HepG2 (cell line): ENCODE results near the gene MMP25. TPM values are rescaled to one million over a fixed set of nuclear protein-coding genes. Genes with fewer than 3 reads are reported as not detected.
A peak's percentile ranks its signal among the peaks of the same experiment; 100 is the strongest.

Experiments
- ARNT2 ChIP-seq: sonication (generic); formaldehyde crosslinking; IDR thresholded peaks from 2 replicates; pipeline ENCODE4 v1.8.0; 2022; ENCODE audit warnings: mild to moderate bottlenecking, low read depth, missing genetic modification reagents, moderate library complexity
- ASH2L ChIP-seq: fragments of 300-600, 200-600 bp; sonication (generic); IDR thresholded peaks from 2 replicates; pipeline ENCODE4 v1.7.0; 2017; ENCODE audit warnings: low read depth, mild to moderate bottlenecking, moderate library complexity, mixed read lengths, low read length; ENCODE audit not compliant: insufficient read length
- DPF2 ChIP-seq: sonication (generic); formaldehyde crosslinking; IDR thresholded peaks from 2 replicates; pipeline ENCODE4 v1.4.0; 2020; ENCODE audit warnings: mild to moderate bottlenecking, low read depth, missing genetic modification reagents, borderline replicate concordance
- GFI1 ChIP-seq: sonication (generic); formaldehyde crosslinking; IDR thresholded peaks from 2 replicates; pipeline ENCODE4 v1.5.0; 2020; ENCODE audit warnings: missing genetic modification reagents, mild to moderate bottlenecking, borderline replicate concordance
- KLF13 ChIP-seq: sonication (generic); formaldehyde crosslinking; IDR thresholded peaks from 2 replicates; pipeline ENCODE4 v1.4.0; 2020; ENCODE audit warnings: mild to moderate bottlenecking, missing genetic modification reagents
- MED1 ChIP-seq: sonication (generic); formaldehyde crosslinking; IDR thresholded peaks from 2 replicates; pipeline ENCODE4 v1.4.0; 2020; ENCODE audit warnings: missing genetic modification reagents
- MXD4 ChIP-seq: IDR thresholded peaks from 2 replicates; pipeline ENCODE4 v1.6.1; 2016; ENCODE audit warnings: mild to moderate bottlenecking, missing biosample characterization, missing genetic modification reagents
- NFIC ChIP-seq: IDR thresholded peaks from 2 replicates; pipeline ENCODE4 v1.6.1; 2012; ENCODE audit warnings: mild to moderate bottlenecking, low read length, inconsistent platforms
- SOX13 ChIP-seq, 3 experiments: fragments of 450-650 bp in 1 of 3; sonication (generic) in 1 of 3; formaldehyde crosslinking in 1 of 3; IDR thresholded peaks in 2 of 3; conservative IDR thresholded peaks in 1 of 3; 2 replicates each; pipeline versions ENCODE4 v1.5.0 to v1.6.1; 2016 to 2020; ENCODE audit warnings: antibody characterized with exemption in 1 of 3, mild to moderate bottlenecking in 1 of 3, missing compliant biosample characterization in 1 of 3, missing genetic modification reagents in 1 of 3, moderate library complexity in 1 of 3
- SP1 ChIP-seq, 2 experiments: fragments of 450-650 bp in 1 of 2; sonication (generic) in 1 of 2; formaldehyde crosslinking in 1 of 2; IDR thresholded peaks; 2 replicates each; pipeline versions ENCODE4 v1.4.0 to v1.6.1; 2016 to 2020; ENCODE audit warnings: missing genetic modification reagents in 1 of 2
- THAP11 ChIP-seq: IDR thresholded peaks from 2 replicates; pipeline ENCODE4 v1.6.1; 2016; ENCODE audit warnings: missing biosample characterization, missing genetic modification reagents
- TOE1 ChIP-seq: sonication (generic); formaldehyde crosslinking; IDR thresholded peaks from 2 replicates; pipeline ENCODE4 v1.4.0; 2020; ENCODE audit warnings: mild to moderate bottlenecking, missing genetic modification reagents
- ZNF124 ChIP-seq: sonication (generic); formaldehyde crosslinking; IDR thresholded peaks from 2 replicates; pipeline ENCODE4 v1.4.0; 2020; ENCODE audit warnings: missing genetic modification reagents
- ZNF224 ChIP-seq: sonication (generic); formaldehyde crosslinking; IDR thresholded peaks from 2 replicates; pipeline ENCODE4 v1.5.0; 2020; ENCODE audit warnings: mild to moderate bottlenecking, missing genetic modification reagents
- ZNF383 ChIP-seq: sonication (generic); formaldehyde crosslinking; IDR thresholded peaks from 2 replicates; pipeline ENCODE4 v1.4.0; 2020; ENCODE audit warnings: missing genetic modification reagents, mild to moderate bottlenecking, borderline replicate concordance
- ZNF446 ChIP-seq: sonication (generic); formaldehyde crosslinking; IDR thresholded peaks from 2 replicates; pipeline ENCODE4 v1.5.0; 2020; ENCODE audit warnings: mild to moderate bottlenecking, missing genetic modification reagents
- ZNF550 ChIP-seq: sonication (generic); formaldehyde crosslinking; IDR thresholded peaks from 2 replicates; pipeline ENCODE4 v1.4.0; 2020; ENCODE audit warnings: mild to moderate bottlenecking, missing genetic modification reagents, borderline replicate concordance
- ZNF674 ChIP-seq: sonication (generic); formaldehyde crosslinking; IDR thresholded peaks from 2 replicates; pipeline ENCODE4 v1.5.0; 2020; ENCODE audit warnings: low read depth, mild to moderate bottlenecking, missing genetic modification reagents
- ZNF713 ChIP-seq: sonication (generic); formaldehyde crosslinking; IDR thresholded peaks from 2 replicates; pipeline ENCODE4 v1.4.0; 2020; ENCODE audit warnings: mild to moderate bottlenecking, missing genetic modification reagents
- ZNF782 ChIP-seq: sonication (generic); formaldehyde crosslinking; IDR thresholded peaks from 2 replicates; pipeline ENCODE4 v1.4.0; 2020; ENCODE audit warnings: missing genetic modification reagents, mild to moderate bottlenecking, borderline replicate concordance
- ZNF878 ChIP-seq: sonication (generic); formaldehyde crosslinking; IDR thresholded peaks from 2 replicates; pipeline ENCODE4 v1.8.1; 2023; ENCODE audit warnings: mild to moderate bottlenecking, missing genetic modification reagents, moderate library complexity
- ZSCAN20 ChIP-seq: sonication (generic); formaldehyde crosslinking; IDR thresholded peaks from 2 replicates; pipeline ENCODE4 v1.4.0; 2020; ENCODE audit warnings: missing genetic modification reagents, mild to moderate bottlenecking, borderline replicate concordance
- polyA plus RNA-seq, 8 experiments: library from polyadenylated mRNA; depleted of rRNA in 3 of 8; stranded (reverse) in 7 of 8; unstranded in 1 of 8; fragments of >200 nt; fragmentation: Illumina TruSeq in 4 of 8; extraction: Trizol in 4 of 8; gene quantifications; 2 replicates each; pipeline versions ENCODE4 v1.2.1 to v1.2.3, GENCODE V29; 2011 to 2016; ENCODE audit warnings: low read depth in 4 of 8, missing spikeins in 1 of 8, mixed read lengths in 1 of 8; ENCODE audit not compliant: insufficient read depth in 1 of 8
- total RNA-seq, 5 experiments: library from RNA; depleted of rRNA; stranded (reverse); fragments of >200 nt; fragmentation: Illumina TruSeq; extraction: Trizol; gene quantifications; 2 replicates each; pipeline ENCODE4 v1.2.3, GENCODE V29; 2016; ENCODE audit warnings: low read depth in 1 of 5
- TF ChIP-seq, protein P1 (sequence below): sonication (generic); formaldehyde crosslinking; conservative IDR thresholded peaks from 2 replicates; pipeline ENCODE4 v1.4.0; 2020; ENCODE audit warnings: mild to moderate bottlenecking, missing genetic modification reagents, moderate library complexity
- TF ChIP-seq, protein P2 (sequence below): sonication (generic); formaldehyde crosslinking; IDR thresholded peaks from 2 replicates; pipeline ENCODE4 v1.4.0; 2020; ENCODE audit warnings: missing genetic modification reagents

The MMP25 gene
- total and polyA plus RNA-seq, 2 of the 13 experiments (the other 11 are each of a cell fraction or from before 2014, with no cell fraction given), result 0.04 to 0.08 TPM

DNA sequence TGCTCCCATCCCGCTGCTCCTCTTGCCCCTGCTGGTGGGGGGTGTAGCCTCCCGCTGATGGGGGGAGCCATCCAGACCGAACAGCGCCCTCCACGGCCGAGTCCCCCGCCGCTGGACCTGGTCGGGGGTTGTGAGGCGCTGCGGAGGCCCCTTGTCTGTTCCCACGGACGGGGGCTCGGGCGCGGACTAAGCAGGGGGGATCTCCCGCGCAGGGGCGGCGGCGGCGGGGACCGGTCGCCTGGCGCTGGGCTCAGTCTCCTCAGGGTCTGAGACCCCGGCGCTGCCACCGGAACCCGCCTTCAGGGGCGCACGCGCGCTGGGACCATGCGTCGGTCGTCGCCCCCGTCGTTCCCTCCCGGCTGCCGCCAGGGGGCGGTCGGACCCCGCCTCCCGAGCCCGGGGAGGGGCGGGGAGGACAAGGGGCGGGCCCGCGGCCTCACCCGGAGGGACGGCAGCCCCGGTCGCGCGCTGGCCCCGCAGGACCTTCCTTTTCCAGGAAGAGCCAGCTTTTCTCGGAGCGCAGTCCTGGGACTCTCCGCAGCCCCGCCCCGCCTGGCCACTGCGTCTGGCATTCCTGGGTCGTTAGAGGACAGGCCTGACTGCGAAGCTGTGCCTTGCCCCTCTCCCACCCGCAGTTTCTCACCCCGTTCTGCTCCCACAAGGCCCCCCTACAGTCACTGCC is 12.8 kb downstream of the MMP25 start (continued):
- no peak for TF ChIP-seq DPF2 (CRISPR knock-in tag)
- peak; percentile 42; the same call in 1 of the 2 replicates for TF ChIP-seq ZNF124 (CRISPR knock-in tag)
- no peak; the same call in 1 of the 2 replicates for TF ChIP-seq ZNF782
- TF ChIP-seq ZSCAN20, result 0 out of 2 replicates have a peak, but pooled peaks have one; percentile 50
- TF ChIP-seq, protein P1, sequence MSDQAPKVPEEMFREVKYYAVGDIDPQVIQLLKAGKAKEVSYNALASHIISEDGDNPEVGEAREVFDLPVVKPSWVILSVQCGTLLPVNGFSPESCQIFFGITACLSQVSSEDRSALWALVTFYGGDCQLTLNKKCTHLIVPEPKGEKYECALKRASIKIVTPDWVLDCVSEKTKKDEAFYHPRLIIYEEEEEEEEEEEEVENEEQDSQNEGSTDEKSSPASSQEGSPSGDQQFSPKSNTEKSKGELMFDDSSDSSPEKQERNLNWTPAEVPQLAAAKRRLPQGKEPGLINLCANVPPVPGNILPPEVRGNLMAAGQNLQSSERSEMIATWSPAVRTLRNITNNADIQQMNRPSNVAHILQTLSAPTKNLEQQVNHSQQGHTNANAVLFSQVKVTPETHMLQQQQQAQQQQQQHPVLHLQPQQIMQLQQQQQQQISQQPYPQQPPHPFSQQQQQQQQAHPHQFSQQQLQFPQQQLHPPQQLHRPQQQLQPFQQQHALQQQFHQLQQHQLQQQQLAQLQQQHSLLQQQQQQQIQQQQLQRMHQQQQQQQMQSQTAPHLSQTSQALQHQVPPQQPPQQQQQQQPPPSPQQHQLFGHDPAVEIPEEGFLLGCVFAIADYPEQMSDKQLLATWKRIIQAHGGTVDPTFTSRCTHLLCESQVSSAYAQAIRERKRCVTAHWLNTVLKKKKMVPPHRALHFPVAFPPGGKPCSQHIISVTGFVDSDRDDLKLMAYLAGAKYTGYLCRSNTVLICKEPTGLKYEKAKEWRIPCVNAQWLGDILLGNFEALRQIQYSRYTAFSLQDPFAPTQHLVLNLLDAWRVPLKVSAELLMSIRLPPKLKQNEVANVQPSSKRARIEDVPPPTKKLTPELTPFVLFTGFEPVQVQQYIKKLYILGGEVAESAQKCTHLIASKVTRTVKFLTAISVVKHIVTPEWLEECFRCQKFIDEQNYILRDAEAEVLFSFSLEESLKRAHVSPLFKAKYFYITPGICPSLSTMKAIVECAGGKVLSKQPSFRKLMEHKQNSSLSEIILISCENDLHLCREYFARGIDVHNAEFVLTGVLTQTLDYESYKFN (CRISPR knock-in tag), result peak; percentile 64
- TF ChIP-seq ZNF674, result no peak
- TF ChIP-seq MED1 (CRISPR knock-in tag), result peak; percentile 80; the same call in 1 of the 2 replicates
- TF ChIP-seq MXD4 (CRISPR knock-in tag), result peak; percentile 67; the same call in 1 of the 2 replicates
- TF ChIP-seq ZNF878 (CRISPR knock-in tag), result peak; percentile 27; the same call in 1 of the 2 replicates
- peak; percentile 62 for TF ChIP-seq THAP11 (CRISPR knock-in tag)
- TF ChIP-seq ARNT2 (CRISPR knock-in tag), result peak; percentile 29
- no peak for TF ChIP-seq NFIC
- TF ChIP-seq ZNF713, result no peak
- TF ChIP-seq ZNF446, result no peak
- no peak for TF ChIP-seq GFI1 (CRISPR knock-in tag)
- TF ChIP-seq ZNF224, result 0 out of 2 replicates have a peak, but pooled peaks have one; percentile 28
- TF ChIP-seq ASH2L, result peak; percentile 42
- no peak for TF ChIP-seq ZNF383 (CRISPR knock-in tag)
- 0 out of 2 replicates have a peak, but pooled peaks have one; percentile 21 for TF ChIP-seq KLF13 (CRISPR knock-in tag)
- no peak for TF ChIP-seq SP1 (IDR thresholded peaks at IDR 0.05)
- peak; percentile 79 for TF ChIP-seq SP1 (CRISPR knock-in tag; IDR thresholded peaks at IDR 0.05)
- TF ChIP-seq TOE1 (CRISPR knock-in tag), result no peak
- TF ChIP-seq SOX13 (IDR thresholded peaks at IDR 0.05), result no peak
- peak in 1 of 2 experiments; percentile 23; a peak in 1 of 4 replicates for TF ChIP-seq SOX13 (CRISPR knock-in tag; conservative IDR thresholded peaks at IDR 0.05 in 1 of 2, IDR thresholded peaks at IDR 0.05 in 1 of 2)
- 0 out of 2 replicates have a peak, but pooled peaks have one; percentile 26 for TF ChIP-seq ZNF550 (CRISPR knock-in tag)
- TF ChIP-seq, protein P2, sequence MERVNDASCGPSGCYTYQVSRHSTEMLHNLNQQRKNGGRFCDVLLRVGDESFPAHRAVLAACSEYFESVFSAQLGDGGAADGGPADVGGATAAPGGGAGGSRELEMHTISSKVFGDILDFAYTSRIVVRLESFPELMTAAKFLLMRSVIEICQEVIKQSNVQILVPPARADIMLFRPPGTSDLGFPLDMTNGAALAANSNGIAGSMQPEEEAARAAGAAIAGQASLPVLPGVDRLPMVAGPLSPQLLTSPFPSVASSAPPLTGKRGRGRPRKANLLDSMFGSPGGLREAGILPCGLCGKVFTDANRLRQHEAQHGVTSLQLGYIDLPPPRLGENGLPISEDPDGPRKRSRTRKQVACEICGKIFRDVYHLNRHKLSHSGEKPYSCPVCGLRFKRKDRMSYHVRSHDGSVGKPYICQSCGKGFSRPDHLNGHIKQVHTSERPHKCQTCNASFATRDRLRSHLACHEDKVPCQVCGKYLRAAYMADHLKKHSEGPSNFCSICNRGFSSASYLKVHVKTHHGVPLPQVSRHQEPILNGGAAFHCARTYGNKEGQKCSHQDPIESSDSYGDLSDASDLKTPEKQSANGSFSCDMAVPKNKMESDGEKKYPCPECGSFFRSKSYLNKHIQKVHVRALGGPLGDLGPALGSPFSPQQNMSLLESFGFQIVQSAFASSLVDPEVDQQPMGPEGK, result peak; percentile 92
